Osteoblast (primary cell): ENCODE results near the gene SUPV3L1. TPM values are rescaled to one million over a fixed set of nuclear protein-coding genes. Genes with fewer than 3 reads are reported as not detected.

Experiments used
- DNase-seq: peaks from one replicate; pipeline ENCODE4 v3.0.0; 2011; ENCODE audit warnings: low spot score, mixed read lengths; ENCODE audit not compliant: insufficient read length; ENCODE audit errors: missing footprints
- H2AFZ ChIP-seq: 2 replicates; pipeline ENCODE4 v1.6.0; 2011; ENCODE audit warnings: mild to moderate bottlenecking, low read length
- H3K27ac ChIP-seq: 2 replicates; pipeline ENCODE4 v1.5.1; 2011; ENCODE audit warnings: mild to moderate bottlenecking, low read depth, low read length, moderate library complexity
- H3K27me3 ChIP-seq: 2 replicates; pipeline ENCODE4 v1.6.0; 2012; ENCODE audit warnings: mild to moderate bottlenecking, control low read depth, inconsistent platforms, low read length, moderate library complexity; ENCODE audit not compliant: insufficient read depth
- H3K36me3 ChIP-seq: 2 replicates; pipeline ENCODE4 v1.5.1; 2011; ENCODE audit warnings: mild to moderate bottlenecking, low read length, control low read depth, moderate library complexity; ENCODE audit not compliant: insufficient read depth
- H3K4me1 ChIP-seq: 2 replicates; pipeline ENCODE4 v1.5.1; 2011; ENCODE audit warnings: mild to moderate bottlenecking, low read length, control low read depth, moderate library complexity; ENCODE audit not compliant: insufficient read depth
- H3K4me2 ChIP-seq: 2 replicates; pipeline ENCODE4 v1.6.0; 2011; ENCODE audit warnings: mild to moderate bottlenecking, low read length; ENCODE audit not compliant: insufficient read depth
- H3K4me3 ChIP-seq: fragments of 200-600 bp; sonication (generic); 3 replicates; pipeline ENCODE4 v1.5.1; 2012; ENCODE audit warnings: mild to moderate bottlenecking, low read length, inconsistent platforms; ENCODE audit not compliant: insufficient read depth
- H3K79me2 ChIP-seq: 2 replicates; pipeline ENCODE4 v1.6.0; 2012; ENCODE audit warnings: mild to moderate bottlenecking, low read length, control low read depth, inconsistent platforms; ENCODE audit not compliant: insufficient read depth
- H3K9me3 ChIP-seq: 2 replicates; pipeline ENCODE4 v1.5.1; 2011; ENCODE audit warnings: low read depth, low read length, control low read depth
- H4K20me1 ChIP-seq: 2 replicates; pipeline ENCODE4 v1.6.0; 2012; ENCODE audit warnings: mild to moderate bottlenecking, low read length, control low read depth; ENCODE audit not compliant: insufficient read depth
- CTCF ChIP-seq: IDR thresholded peaks from 2 replicates; pipeline ENCODE4 v1.5.1; 2011; ENCODE audit warnings: mild to moderate bottlenecking, low read depth, low read length, moderate library complexity; ENCODE audit errors: extremely low read depth
- total RNA-seq: library from RNA; depleted of rRNA; stranded (reverse); fragments of >200 nt; gene quantifications from 2 replicates; pipeline ENCODE4 v1.2.3, GENCODE V29; 2012

Gene SUPV3L1
- total RNA-seq, 1 donor = 34.7 TPM

- Histone ChIP-seq H3K36me3 (no peaks in the 10 kb centered on the region), H3K4me3 (no peak overlapping the region), H3K27me3 (no peaks in the 10 kb centered on the region), H2AFZ (no peak overlapping the region), H3K4me2 (no peak overlapping the region), H3K4me1 (no peaks in the 10 kb centered on the region), H3K9me3 (no peaks in the 10 kb centered on the region), H4K20me1 (peaks cover 9% of the 10 kb centered on the region), H3K27ac (no peak overlapping the region), H3K79me2 (peaks cover 86% of the 10 kb centered on the region)
- DNase-seq = no peak
- TF ChIP-seq CTCF = no peak
Measured at GRCh38 chr10:69151984-69152383, 28.1 kb upstream of the SUPV3L1 start.

- H3K4me3 ChIP-seq = no peak overlapping the region
- H3K4me1 ChIP-seq = no peaks in the 10 kb centered on the region
- no peak for DNase-seq
- H3K79me2 ChIP-seq = peaks cover 83% of the 10 kb centered on the region
- no peak for TF ChIP-seq CTCF
- no peak overlapping the region for H2AFZ ChIP-seq
- no peak overlapping the region for H3K27ac ChIP-seq
- H3K36me3 ChIP-seq = peaks cover 10% of the 10 kb centered on the region
- no peak overlapping the region for H3K4me2 ChIP-seq
- H3K9me3 ChIP-seq = no peaks in the 10 kb centered on the region
- no peaks in the 10 kb centered on the region for H3K27me3 ChIP-seq
- H4K20me1 ChIP-seq = peaks cover 9% of the 10 kb centered on the region
Measured at GRCh38 chr10:69153227-69153626, 26.8 kb upstream of the SUPV3L1 start.

GRCh38 chr10:69160809-69161241, 19.2 kb upstream of the SUPV3L1 start:
- Histone ChIP-seq H3K36me3 (peaks cover 31% of the 10 kb centered on the region), H3K9me3 (no peaks in the 10 kb centered on the region), H2AFZ (no peak overlapping the region), H4K20me1 (peaks cover 2% of the 10 kb centered on the region), H3K27ac (peak overlapping the region; percentile 29), H3K4me2 (no peak overlapping the region), H3K79me2 (peaks cover 29% of the 10 kb centered on the region), H3K4me3 (no peak overlapping the region), H3K4me1 (no peaks in the 10 kb centered on the region), H3K27me3 (no peaks in the 10 kb centered on the region)
- TF ChIP-seq CTCF = no peak
- peak; percentile 61 for DNase-seq

- no peak overlapping the region for H3K27ac ChIP-seq
- peaks cover 2% of the 10 kb centered on the region for H3K79me2 ChIP-seq
- H3K36me3 ChIP-seq = peaks cover 40% of the 10 kb centered on the region
- no peaks in the 10 kb centered on the region for H3K9me3 ChIP-seq
- H3K27me3 ChIP-seq = no peaks in the 10 kb centered on the region
- TF ChIP-seq CTCF = no peak
- no peak overlapping the region for H3K4me2 ChIP-seq
- H2AFZ ChIP-seq = no peak overlapping the region
- no peak for DNase-seq
- H3K4me3 ChIP-seq = no peak overlapping the region
- H3K4me1 ChIP-seq = no peaks in the 10 kb centered on the region
- H4K20me1 ChIP-seq = no peaks in the 10 kb centered on the region
Measured at GRCh38 chr10:69168493-69168892, 11.5 kb upstream of the SUPV3L1 start.
